Lower lobe of right lung (tissue), 2 donors: ENCODE results near the gene SLX4IP. TPM values are rescaled to one million over a fixed set of nuclear protein-coding genes. Genes with fewer than 3 reads are reported as not detected.

Experiments
- ATAC-seq, 2 donors: fragments of 200-7000 bp; cut with Tn5 transposase; one replicate each; pipeline ENCODE4 v1.9.1; 2020 to 2022; ENCODE audit warnings: mild to moderate bottlenecking in 2 of 2, moderate library complexity in 2 of 2
- DNase-seq: peaks from one replicate; pipeline ENCODE4 v3.0.0-alpha.2; 2020
- H3K27ac ChIP-seq: fragments of 200-600 bp; one replicate; pipeline ENCODE4 v1.8.0; 2022
- H3K27me3 ChIP-seq: fragments of 200-600 bp; one replicate; pipeline ENCODE4 v1.8.0; 2022; ENCODE audit warnings: low read depth
- H3K36me3 ChIP-seq: fragments of 200-600 bp; one replicate; pipeline ENCODE4 v1.8.0; 2022; ENCODE audit warnings: mild to moderate bottlenecking
- H3K4me1 ChIP-seq: fragments of 200-600 bp; one replicate; pipeline ENCODE4 v1.8.0; 2022
- H3K4me3 ChIP-seq: fragments of 200-600 bp; one replicate; pipeline ENCODE4 v1.8.0; 2022; ENCODE audit warnings: mild to moderate bottlenecking
- H3K9me3 ChIP-seq: fragments of 200-600 bp; one replicate; pipeline ENCODE4 v1.8.0; 2022
- CTCF ChIP-seq: fragments of 200-600 bp; IDR thresholded peaks from one replicate; pipeline ENCODE4 v1.8.0; 2022; ENCODE audit warnings: antibody characterized with exemption, mild to moderate bottlenecking
- intact Hi-C: fragments of 100-400 bp; cut with DNase I; formaldehyde crosslinking; loops from one replicate; pipeline ENCODE4 v1.11.0; 2022
- total RNA-seq: library from RNA; stranded (reverse); fragmentation: NEBNext Ultra II Directional; extraction: Animal tissue kit (Norgen Biotek cat#: 25700); gene quantifications from one replicate; pipeline ENCODE4 v1.2.1, GENCODE V29; 2021
- donor health status: DM: no; HTN: yes; CAD: no; lungs with severe emphysema.

SLX4IP gene
- total RNA-seq, 1 donor from 2014 or later = 5.8 TPM

GRCh38 chr20:10547276-10548114 lies 112.4 kb downstream of the SLX4IP start:
- DNase-seq (no peak), ATAC-seq (no peak)
- Histone ChIP-seq H3K4me3 (no peak overlapping the region), H3K4me1 (peaks cover 13% of the 10 kb centered on the region), H3K36me3 (no peaks in the 10 kb centered on the region), H3K27ac (no peak overlapping the region), H3K9me3 (no peaks in the 10 kb centered on the region), H3K27me3 (no peaks in the 10 kb centered on the region)
- intact Hi-C loops = no loop called here
- TF ChIP-seq CTCF = no peak

- no peaks in the 10 kb centered on the region for H3K9me3 ChIP-seq
- intact Hi-C loops = no loop called here
- TF ChIP-seq CTCF = no peak
- H3K4me1 ChIP-seq = peaks cover 17% of the 10 kb centered on the region
- DNase-seq (no peak), ATAC-seq (peak in 1 of 2 donors; percentile 36)
- no peak overlapping the region for H3K4me3 ChIP-seq
- no peaks in the 10 kb centered on the region for H3K36me3 ChIP-seq
- H3K27ac ChIP-seq = no peak overlapping the region
- no peaks in the 10 kb centered on the region for H3K27me3 ChIP-seq
These were observed 114.4 kb downstream of the SLX4IP start for GRCh38 chr20:10549511-10549910.

GRCh38 chr20:10550204-10551118 lies 115.4 kb downstream of the SLX4IP start:
- DNase-seq (no peak), ATAC-seq (peak in 1 of 2 donors; percentile 18)
- Histone ChIP-seq H3K4me3 (no peak overlapping the region), H3K36me3 (no peaks in the 10 kb centered on the region), H3K27ac (no peak overlapping the region), H3K9me3 (no peaks in the 10 kb centered on the region), H3K4me1 (peaks cover 17% of the 10 kb centered on the region), H3K27me3 (no peaks in the 10 kb centered on the region)
- no peak for TF ChIP-seq CTCF
- intact Hi-C loops = loop anchor here (10.0 kb wide), 1 partner anchor 994 kb away; no protein-coding TSS in a partner anchor

- TF ChIP-seq CTCF = no peak
- Histone ChIP-seq H3K9me3 (no peaks in the 10 kb centered on the region), H3K27ac (no peak overlapping the region), H3K36me3 (no peaks in the 10 kb centered on the region), H3K27me3 (no peaks in the 10 kb centered on the region), H3K4me3 (no peak overlapping the region), H3K4me1 (peaks cover 17% of the 10 kb centered on the region)
- no peak for ATAC-seq
- DNase-seq = no peak
- intact Hi-C loops = loop anchor here (10.0 kb wide), 1 partner anchor 993 kb away; no protein-coding TSS in a partner anchor
These were observed 116.9 kb downstream of the SLX4IP start for GRCh38 chr20:10551732-10552724.
